ENCODE data around the gene MAB21L4. TPM values are rescaled to one million over a fixed set of nuclear protein-coding genes. Genes with fewer than 3 reads are reported as not detected.
A peak's percentile ranks its signal among the peaks of the same experiment; 100 is the strongest.
"Not testable (repeated sequence)": the region's sequence is repeated elsewhere in the genome, so short reads cannot be mapped to it uniquely, and the experiment has no call there.

MAB21L4 gene
- total RNA-seq, 1 donor, result not detected

DNA sequence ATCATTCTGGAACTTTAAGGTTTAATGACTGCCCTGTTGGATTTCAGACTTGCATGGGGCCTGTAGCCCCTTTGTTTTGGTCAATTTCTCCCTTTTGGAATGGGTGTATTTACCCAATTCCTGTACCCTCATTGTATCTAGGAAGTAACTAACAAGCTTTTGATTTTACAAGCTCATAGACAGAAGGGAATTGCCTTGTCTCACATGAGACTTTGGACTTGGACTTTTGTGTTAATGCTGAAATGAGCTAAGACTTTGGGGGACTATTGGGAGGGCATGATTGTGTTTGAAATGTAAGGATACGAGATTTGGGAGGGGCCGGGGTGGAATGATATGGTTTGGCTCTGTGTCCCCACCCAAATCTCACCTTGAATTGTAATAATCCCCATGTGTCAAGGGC, 49.6 kb downstream of the MAB21L4 start:
- DNase-seq (ENCODE audit: low read depth in 2 of 3, low spot score in 2 of 3), result not testable (repeated sequence)

DNA sequence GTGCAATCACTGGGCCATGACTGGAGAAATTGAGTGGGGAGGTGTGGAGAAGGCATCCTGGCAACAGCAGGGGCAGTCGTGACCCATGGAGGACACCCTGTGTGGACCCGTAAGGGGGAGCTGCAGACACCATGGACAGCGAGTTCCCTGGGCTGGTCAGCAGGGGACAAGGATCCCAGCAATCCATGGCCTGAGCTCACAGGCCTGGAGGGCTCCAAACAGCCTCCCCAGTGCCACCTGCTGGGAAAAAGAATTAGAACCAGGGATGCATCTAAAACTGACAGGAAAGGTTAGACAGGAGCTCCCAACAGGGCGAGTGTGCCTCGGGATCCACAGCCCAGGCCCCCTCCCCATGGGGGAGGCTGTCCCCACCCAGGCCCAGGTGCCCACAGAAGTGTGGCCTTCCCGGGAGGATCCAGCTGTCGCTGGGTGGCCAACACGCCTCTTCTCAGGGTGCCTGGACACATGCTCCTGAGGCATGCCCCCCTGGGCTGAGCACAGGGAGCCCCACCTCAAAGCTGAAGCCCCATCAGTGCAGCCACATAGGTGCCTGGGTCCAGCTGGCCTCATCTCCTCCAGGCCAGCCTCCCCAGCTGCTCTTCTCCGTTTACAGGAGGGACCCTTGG, 55.4 kb downstream of the MAB21L4 start:
- peak in 1 of 3 donors; percentile 50 for DNase-seq (ENCODE audit: low read depth in 2 of 3, low spot score in 2 of 3)

DNA sequence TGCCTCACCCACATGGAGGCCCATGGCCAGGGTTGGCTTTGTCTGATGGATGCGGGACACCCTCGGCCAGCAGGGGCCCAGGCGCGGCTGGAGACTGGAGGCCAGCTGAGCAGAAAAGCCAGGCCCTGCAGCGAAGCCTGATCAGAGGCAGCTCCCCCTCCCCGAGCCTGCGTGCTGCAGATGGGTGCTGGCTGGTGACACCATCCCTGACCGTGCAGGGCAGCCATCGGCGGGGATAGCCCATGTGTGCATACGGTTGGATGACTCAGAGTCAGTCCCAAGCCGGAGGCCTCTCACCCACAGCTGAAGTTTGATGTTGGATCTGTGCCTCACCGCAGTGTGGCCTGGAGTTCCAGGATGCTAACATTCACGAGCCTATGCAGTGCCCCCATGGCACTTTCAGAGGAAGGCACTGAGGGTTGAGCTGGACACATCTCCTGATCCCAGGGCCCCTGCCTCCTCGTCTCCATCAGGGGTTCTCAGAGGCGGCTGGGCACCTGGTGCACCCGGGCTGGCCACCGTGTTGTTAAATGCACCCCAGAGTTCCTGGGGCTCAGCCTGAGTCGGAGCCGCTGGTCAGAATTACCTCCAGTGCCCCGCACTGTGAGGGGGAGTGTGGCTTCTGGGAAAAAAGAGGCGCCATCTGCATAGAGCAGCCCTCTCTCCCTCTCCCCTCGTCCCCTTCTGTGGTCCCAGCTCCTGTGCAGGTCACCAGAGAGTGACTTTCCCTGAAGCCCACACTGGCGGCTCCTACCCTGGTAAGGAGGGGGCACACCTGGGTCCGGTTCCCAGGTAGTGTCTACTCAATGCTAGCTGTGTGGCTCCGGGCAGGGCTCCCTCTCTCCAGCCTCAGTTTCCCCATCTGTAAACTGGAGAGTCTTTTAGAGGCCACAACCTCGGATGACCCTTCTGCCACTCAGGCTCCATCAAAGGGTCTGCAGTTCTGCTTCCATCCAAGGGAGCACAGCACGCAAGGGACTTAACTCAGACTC, 56.5 kb downstream of the MAB21L4 start:
- no peak for DNase-seq (ENCODE audit: low read depth in 2 of 3, low spot score in 2 of 3)

DNA sequence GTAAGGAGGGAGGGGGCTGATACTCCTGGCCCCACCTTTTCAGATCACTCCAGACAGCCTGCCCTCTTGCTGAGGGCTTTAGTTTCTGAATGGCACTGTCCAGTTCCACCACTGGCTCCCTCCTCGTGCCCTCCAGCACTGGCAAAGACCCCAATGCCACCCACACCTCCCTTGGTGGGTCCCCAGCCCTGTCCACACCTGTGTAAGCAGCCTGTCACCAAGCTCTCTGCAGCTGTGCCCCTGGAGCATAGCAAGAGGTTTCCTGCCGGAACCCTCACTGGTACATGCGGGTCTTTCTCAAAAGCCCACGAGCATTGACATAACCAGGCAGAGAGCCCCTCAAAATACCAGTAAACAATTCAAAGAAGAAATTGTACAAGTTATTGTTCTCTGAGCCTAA, 58.3 kb downstream of the MAB21L4 start:
- DNase-seq (ENCODE audit: low read depth in 2 of 3, low spot score in 2 of 3), result no peak

DNA sequence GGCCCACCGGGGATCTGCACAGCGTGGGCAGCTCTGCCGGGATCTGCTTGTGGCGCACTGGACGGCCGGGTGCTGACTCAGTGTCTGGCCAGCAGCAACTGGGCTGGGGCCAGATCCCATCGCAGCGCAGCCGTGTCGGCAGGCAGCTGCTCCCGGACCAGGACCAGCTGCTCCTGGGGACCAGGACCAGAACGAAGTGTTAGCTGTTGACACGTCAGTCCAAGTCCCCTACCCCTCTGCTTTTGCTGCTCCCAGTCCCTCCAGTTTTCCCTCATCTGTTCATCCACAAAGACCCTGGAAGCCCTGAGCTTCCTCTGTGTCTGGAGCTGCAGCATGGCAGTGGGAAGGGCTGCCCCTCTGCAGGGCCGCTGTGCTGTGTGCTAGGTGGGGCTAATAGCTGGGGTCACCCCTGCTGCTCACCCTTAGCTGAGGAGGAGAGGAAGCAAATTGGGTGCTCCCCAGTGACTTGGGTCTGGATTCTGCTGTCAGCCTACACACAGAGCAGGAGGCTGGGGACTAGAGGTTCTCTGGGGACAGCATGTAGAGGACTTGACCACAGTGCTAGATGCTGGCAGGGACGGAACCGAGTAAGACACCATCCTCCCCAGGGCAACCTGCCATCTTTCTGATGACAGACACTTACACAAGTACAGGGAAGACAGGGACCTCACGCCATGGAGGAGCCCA, 59.0 kb downstream of the MAB21L4 start:
- DNase-seq (ENCODE audit: low read depth in 2 of 3, low spot score in 2 of 3), result no peak

Other genes with a start within 250 kb of the MAB21L4 start
- gene AQP12B, start 213.3 kb downstream of the MAB21L4 start, total RNA-seq, result under 0.01 TPM
- not detected for gene AQP12A, start 204.3 kb downstream of the MAB21L4 start, total RNA-seq
- not detected for gene KIF1A, start 75.9 kb downstream of the MAB21L4 start, total RNA-seq
- not detected for gene AGXT, start 27.3 kb downstream of the MAB21L4 start, total RNA-seq
- gene CROCC2, start 10.2 kb upstream of the MAB21L4 start, total RNA-seq, result not detected
- 11.8 TPM for gene SNED1, start 102.5 kb upstream of the MAB21L4 start, total RNA-seq
- gene MTERF4, start 206.1 kb upstream of the MAB21L4 start, total RNA-seq, result 32.0 TPM